Upper lobe of right lung (tissue), 1 donor: ENCODE data around the gene PHLDB3. TPM values are rescaled to one million over a fixed set of nuclear protein-coding genes. Genes with fewer than 3 reads are reported as not detected.

Experiments
- ATAC-seq: fragments of 200-7000 bp; cut with Tn5 transposase; one replicate; pipeline ENCODE4 v1.9.1; 2020; ENCODE audit warnings: mild to moderate bottlenecking, moderate library complexity
- DNase-seq: peaks from one replicate; pipeline ENCODE4 v3.0.0-alpha.2; 2020
- H3K27ac ChIP-seq: fragments of 200-600 bp; one replicate; pipeline ENCODE4 v1.8.0; 2022
- H3K27me3 ChIP-seq: fragments of 200-600 bp; one replicate; pipeline ENCODE4 v1.8.0; 2022; ENCODE audit warnings: mild to moderate bottlenecking
- H3K36me3 ChIP-seq: fragments of 200-600 bp; one replicate; pipeline ENCODE4 v1.8.0; 2022
- H3K4me1 ChIP-seq: fragments of 200-600 bp; one replicate; pipeline ENCODE4 v1.8.0; 2022
- H3K4me3 ChIP-seq: fragments of 200-600 bp; one replicate; pipeline ENCODE4 v1.8.0; 2022; ENCODE audit warnings: mild to moderate bottlenecking
- H3K9me3 ChIP-seq: fragments of 200-600 bp; one replicate; pipeline ENCODE4 v1.8.0; 2022
- intact Hi-C: fragments of 100-400 bp; cut with DNase I; formaldehyde crosslinking; loops from one replicate; pipeline ENCODE4 v1.11.0; 2022
- total RNA-seq: library from RNA; stranded (reverse); fragmentation: NEBNext Ultra II Directional; extraction: Animal tissue kit (Norgen Biotek cat#: 25700); gene quantifications from one replicate; pipeline ENCODE4 v1.2.1, GENCODE V29; 2021
- TF ChIP-seq, protein P1 (sequence below): fragments of 200-600 bp; IDR thresholded peaks from one replicate; pipeline ENCODE4 v1.8.0; 2022; ENCODE audit warnings: antibody characterized with exemption
- donor health status: DM: no; HTN: yes; CAD: no; lungs with severe emphysema.

The PHLDB3 gene
- total RNA-seq, 1 donor from 2014 or later: 9.1 TPM

GRCh38 chr19:43476606-43477005 lies 27.9 kb downstream of the PHLDB3 start:
- Histone ChIP-seq H3K36me3 (no peaks in the 10 kb centered on the region), H3K9me3 (no peaks in the 10 kb centered on the region), H3K27me3 (no peaks in the 10 kb centered on the region), H3K27ac (peak overlapping the region; percentile 77), H3K4me3 (no peak overlapping the region), H3K4me1 (peaks cover 14% of the 10 kb centered on the region)
- DNase-seq (no peak), ATAC-seq (no peak)
- TF ChIP-seq, protein P1, sequence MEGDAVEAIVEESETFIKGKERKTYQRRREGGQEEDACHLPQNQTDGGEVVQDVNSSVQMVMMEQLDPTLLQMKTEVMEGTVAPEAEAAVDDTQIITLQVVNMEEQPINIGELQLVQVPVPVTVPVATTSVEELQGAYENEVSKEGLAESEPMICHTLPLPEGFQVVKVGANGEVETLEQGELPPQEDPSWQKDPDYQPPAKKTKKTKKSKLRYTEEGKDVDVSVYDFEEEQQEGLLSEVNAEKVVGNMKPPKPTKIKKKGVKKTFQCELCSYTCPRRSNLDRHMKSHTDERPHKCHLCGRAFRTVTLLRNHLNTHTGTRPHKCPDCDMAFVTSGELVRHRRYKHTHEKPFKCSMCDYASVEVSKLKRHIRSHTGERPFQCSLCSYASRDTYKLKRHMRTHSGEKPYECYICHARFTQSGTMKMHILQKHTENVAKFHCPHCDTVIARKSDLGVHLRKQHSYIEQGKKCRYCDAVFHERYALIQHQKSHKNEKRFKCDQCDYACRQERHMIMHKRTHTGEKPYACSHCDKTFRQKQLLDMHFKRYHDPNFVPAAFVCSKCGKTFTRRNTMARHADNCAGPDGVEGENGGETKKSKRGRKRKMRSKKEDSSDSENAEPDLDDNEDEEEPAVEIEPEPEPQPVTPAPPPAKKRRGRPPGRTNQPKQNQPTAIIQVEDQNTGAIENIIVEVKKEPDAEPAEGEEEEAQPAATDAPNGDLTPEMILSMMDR: no peak
- intact Hi-C loops: no loop called here

- Histone ChIP-seq H3K4me3 (peak overlapping the region; percentile 50), H3K36me3 (no peaks in the 10 kb centered on the region), H3K9me3 (no peaks in the 10 kb centered on the region), H3K27me3 (no peaks in the 10 kb centered on the region), H3K4me1 (peaks cover 14% of the 10 kb centered on the region), H3K27ac (peak overlapping the region; percentile 77)
- intact Hi-C loops: no loop called here
- TF ChIP-seq, protein P1: no peak
- DNase-seq: peak; percentile 97
- ATAC-seq: peak; percentile 98
Observed at GRCh38 chr19:43474986-43475705, 29.4 kb downstream of the PHLDB3 start.

- TF ChIP-seq, protein P1: no peak
- DNase-seq (no peak), ATAC-seq (no peak)
- peak overlapping the region; percentile 77 for H3K27ac ChIP-seq
- peaks cover 14% of the 10 kb centered on the region for H3K4me1 ChIP-seq
- no peaks in the 10 kb centered on the region for H3K27me3 ChIP-seq
- peak overlapping the region; percentile 50 for H3K4me3 ChIP-seq
- H3K36me3 ChIP-seq: no peaks in the 10 kb centered on the region
- no peaks in the 10 kb centered on the region for H3K9me3 ChIP-seq
- intact Hi-C loops: no loop called here
Observed at GRCh38 chr19:43474487-43474886, 30.1 kb downstream of the PHLDB3 start.

DNA sequence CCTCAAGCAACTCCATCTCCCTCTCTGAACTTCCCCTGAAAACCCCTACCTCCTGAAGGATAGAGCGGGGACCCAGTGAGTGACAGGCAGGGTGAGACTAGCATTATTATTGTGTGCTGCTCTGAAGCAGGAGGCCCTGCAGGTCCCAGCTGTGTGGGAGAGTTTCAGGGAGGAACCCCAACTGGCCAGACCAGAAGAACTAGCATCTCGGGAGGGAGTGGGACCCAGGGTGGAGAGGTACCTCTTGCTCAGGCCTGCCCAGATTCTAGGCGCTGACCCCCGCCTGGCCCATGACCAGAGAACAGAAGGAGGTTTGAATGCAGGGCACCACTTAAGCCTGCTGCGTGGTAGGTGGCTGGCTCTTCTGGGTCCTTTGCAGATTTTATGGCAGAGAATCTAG lies 33.5 kb downstream of the PHLDB3 start:
- intact Hi-C loops: no loop called here
- no peak for DNase-seq
- H3K4me3 ChIP-seq: no peak overlapping the region
- peaks cover 11% of the 10 kb centered on the region for H3K4me1 ChIP-seq
- no peaks in the 10 kb centered on the region for H3K36me3 ChIP-seq
- no peaks in the 10 kb centered on the region for H3K9me3 ChIP-seq
- no peak for ATAC-seq
- no peak overlapping the region for H3K27ac ChIP-seq
- no peaks in the 10 kb centered on the region for H3K27me3 ChIP-seq
- TF ChIP-seq, protein P1: no peak

DNA sequence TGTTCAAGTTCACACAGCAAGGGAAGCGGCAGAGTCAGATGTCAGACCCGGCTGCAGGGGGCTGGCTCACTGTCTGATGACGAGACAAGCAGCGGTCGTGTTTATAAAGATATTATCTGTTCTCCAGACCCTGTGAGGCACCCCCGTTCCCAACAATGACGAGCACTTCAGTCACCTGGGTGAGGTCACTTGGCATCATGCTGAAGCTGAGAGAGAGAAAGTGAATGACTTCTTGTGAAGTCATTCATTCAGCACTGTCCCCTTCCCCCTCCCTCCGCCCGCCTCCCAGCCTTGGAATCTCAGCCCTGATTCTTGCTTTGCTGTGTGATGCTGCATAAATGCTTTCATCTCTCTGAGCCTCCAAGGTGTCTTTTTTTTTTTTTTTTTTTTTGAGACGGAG lies 34.3 kb downstream of the PHLDB3 start:
- DNase-seq (no peak), ATAC-seq (no peak)
- H3K4me1 ChIP-seq: peaks cover 4% of the 10 kb centered on the region
- H3K36me3 ChIP-seq: no peaks in the 10 kb centered on the region
- H3K27me3 ChIP-seq: peaks cover 8% of the 10 kb centered on the region
- no peak overlapping the region for H3K4me3 ChIP-seq
- TF ChIP-seq, protein P1: no peak
- H3K9me3 ChIP-seq: no peaks in the 10 kb centered on the region
- intact Hi-C loops: no loop called here
- H3K27ac ChIP-seq: no peak overlapping the region

DNA sequence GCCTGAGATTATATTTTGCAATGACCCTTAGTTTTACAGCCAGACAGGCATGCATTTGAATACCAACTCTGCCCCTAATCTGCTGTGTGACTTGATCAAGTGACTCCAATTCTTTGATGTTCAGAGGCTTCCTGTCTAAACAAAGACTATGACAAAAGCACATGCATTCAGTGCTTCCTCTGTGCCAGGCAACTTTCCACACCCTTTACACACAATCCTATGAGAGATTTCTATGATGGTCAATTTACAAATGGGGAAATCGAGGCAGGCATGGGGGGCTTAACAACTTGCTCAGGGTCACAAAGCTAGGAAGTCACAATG lies 35.4 kb downstream of the PHLDB3 start:
- DNase-seq (no peak), ATAC-seq (no peak)
- TF ChIP-seq, protein P1: no peak
- intact Hi-C loops: no loop called here
- peaks cover 10% of the 10 kb centered on the region for H3K27me3 ChIP-seq
- H3K4me3 ChIP-seq: no peak overlapping the region
- H3K4me1 ChIP-seq: peaks cover 7% of the 10 kb centered on the region
- H3K27ac ChIP-seq: no peak overlapping the region
- no peaks in the 10 kb centered on the region for H3K9me3 ChIP-seq
- no peaks in the 10 kb centered on the region for H3K36me3 ChIP-seq
